NCI-H2196 treated with DMSO at 0.1 percent for 48 hours (cell line): Measurements from ENCODE around the gene HOXB5.

ENCODE experiments used
- DNase-seq: peaks from one replicate; lab custom pipeline; 2025; ENCODE audit not compliant: unreplicated experiment; lab: John Stamatoyannopoulos, UW

Gene HOXB5

DNA sequence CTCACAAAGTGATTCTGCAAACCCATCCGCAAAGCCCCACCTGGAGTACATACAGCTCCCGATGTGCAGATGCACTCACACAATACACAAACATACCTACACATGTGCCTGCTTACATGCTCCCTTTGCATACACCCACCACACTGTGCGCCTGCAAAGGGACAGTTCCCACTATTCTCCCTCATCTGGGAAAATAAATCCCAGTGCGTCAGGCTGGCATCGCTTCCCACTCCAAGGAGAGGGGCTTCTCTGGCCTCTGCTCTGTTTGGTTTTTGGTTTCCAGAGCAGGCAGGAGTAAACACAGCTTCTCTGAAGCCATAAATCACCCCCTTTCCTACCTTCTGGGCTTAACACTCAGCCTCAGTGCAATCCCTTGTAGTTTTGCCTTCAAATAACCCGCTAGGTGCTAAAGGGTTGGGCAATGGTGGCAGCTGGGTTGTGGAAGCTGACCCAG lies 30.2 kb downstream of the HOXB5 start:
- DNase-seq, result no peak

DNA sequence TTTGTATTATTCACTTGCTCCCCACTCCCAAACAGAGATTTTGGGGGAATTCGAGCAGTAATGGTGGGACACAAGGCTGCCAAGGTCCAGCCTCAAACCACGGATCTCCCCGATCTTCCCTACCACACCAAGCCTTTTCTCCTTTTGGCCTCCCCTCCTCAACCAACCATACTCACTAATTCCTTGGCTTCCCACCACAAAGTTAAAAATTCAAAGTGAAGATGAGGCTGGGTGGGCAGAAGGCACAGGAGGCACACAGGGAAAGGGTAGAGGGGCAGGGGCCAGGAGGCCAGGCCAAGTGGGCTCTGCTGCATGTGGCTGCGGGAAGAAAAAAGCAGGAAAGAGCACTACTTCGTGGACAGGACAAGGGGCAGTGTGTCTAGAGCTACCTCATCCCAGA lies 30.6 kb downstream of the HOXB5 start:
- no peak for DNase-seq

DNA sequence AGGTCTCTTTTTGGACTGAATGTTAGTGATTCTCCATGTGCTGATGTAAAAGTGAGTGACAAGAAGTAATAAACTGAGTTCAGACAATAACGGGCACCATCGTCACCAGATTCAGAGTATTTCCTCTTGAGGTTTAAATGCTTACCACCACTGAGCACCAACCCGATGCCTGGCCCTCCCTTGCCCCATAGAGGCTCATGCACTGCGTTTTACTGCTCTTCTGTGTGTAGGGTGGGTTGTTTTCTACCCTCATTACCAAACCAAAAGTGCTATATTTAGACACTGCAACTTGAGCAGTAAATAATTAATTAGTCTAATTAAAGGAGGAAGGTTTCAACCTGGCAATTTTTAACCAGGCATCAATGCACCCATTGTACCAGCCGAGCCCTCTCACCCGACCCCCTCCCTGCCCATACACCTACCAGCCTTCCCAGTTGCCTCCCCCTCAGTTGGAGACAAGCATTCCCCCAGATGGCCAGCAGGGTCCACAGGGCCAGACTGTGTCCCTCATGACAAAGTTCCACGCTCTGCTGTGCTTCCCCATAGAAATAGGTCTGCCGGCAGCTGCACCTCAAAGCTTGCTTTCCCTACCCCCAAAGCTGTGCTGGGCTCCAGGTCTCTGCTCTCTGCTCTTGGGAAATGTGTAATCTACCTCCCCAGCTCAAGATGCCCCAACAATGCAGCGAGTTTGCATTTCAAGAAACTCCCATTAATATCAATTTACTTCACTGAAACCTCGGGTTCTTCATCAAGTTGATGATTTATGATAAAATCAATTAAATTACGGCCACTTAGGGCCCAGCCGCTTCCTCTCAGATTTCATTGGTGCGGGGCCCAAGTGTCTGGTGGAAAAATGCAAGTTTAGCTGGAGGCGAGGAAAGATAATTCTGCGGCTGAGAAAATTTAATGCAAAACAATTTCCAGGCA lies 31.4 kb downstream of the HOXB5 start:
- no peak for DNase-seq

DNA sequence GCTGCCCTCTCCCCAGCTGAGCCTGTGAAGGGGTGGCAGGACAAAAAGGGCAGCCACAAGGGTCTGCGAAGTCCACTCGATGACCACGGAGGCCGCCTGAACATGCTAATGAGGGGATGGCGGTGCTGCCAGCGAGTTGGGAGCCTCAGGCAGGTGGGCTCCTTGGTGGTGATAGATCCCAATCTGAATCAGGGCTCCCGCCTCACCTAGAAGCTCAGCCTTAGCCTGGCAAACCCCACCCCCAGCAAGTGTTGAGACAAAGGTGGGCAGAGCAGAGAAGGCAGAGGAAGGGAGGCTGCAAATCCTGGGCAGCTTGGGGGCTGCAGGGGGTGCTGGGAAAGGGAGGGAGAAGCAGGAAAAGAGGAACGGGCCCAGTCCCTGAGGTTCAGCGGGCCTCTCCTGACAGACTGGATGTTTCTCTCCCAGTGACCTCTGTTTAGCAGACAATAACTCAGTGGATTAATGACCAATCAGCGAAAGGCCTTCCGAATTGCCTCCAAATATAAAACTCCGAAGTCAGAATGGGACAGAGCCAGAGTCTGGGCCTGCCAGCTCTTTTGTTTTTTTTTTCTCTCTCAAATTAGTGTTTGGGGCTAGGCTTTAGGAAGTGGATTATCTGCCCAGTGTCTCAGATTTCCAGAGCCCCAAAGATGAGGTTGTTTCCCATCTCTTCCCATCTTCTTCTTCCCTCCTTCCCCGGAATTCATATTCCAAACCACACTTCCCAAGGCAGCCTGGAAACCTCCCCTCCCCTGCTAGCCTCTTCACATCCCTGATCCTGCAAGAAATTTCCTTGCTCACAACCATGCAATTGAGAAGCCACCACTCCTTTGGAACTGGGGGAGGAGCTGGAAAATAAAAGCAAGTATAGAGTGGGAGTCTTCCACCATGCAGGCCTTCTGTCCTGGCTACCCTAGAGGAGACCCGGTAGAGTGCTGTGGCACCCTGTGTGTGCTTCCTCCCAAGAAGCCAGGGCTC lies 33.5 kb downstream of the HOXB5 start:
- DNase-seq, result no peak

DNA sequence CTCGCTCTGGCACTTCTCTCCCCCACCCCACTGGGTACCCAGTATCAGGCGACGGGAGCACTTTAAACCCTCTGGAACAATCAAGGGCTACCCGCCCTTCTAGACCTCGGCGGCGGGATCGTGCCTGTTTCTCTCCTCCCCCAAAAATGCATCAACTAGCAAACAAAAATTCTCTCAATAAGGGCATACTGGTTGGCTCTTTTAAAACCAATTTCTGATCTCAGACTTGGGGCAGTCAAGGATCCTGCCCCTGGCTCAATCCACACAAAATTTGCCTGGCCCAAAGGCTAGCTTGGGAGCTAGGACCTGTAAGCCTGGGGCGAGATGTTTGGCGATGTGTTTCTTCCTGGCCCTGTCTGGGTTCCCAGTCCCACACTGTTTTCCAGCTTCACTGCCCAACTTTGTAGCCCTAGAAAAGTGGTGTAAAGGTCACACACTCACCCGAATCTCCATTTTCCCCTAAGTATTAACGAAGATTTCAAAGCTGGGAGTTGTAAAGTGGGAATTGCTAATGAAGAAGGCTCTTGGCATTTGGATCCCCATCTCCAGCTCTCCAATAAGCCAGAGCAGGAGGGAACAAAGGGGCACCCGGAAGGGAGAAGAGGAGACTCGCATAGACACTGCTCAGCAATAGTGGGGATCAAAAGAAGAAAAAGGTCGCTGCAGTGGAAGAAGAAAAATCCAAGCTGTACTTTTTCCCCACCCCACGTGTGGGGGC lies 34.3 kb downstream of the HOXB5 start:
- no peak for DNase-seq

DNA sequence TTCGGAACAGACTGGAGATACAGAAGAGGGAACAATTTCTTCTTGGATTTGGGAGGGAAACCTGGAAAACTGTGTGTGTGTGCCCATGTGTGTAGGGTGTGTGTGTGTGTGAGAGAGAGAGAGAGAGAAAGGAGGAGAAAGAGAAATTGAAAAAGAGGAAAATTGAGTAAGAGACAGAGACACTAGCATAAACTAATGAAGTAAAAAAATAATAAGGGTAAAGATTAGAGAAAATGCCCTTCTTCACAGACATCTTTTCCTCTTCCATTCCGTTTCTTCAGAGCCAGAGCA lies 34.8 kb downstream of the HOXB5 start:
- DNase-seq, result no peak

DNA sequence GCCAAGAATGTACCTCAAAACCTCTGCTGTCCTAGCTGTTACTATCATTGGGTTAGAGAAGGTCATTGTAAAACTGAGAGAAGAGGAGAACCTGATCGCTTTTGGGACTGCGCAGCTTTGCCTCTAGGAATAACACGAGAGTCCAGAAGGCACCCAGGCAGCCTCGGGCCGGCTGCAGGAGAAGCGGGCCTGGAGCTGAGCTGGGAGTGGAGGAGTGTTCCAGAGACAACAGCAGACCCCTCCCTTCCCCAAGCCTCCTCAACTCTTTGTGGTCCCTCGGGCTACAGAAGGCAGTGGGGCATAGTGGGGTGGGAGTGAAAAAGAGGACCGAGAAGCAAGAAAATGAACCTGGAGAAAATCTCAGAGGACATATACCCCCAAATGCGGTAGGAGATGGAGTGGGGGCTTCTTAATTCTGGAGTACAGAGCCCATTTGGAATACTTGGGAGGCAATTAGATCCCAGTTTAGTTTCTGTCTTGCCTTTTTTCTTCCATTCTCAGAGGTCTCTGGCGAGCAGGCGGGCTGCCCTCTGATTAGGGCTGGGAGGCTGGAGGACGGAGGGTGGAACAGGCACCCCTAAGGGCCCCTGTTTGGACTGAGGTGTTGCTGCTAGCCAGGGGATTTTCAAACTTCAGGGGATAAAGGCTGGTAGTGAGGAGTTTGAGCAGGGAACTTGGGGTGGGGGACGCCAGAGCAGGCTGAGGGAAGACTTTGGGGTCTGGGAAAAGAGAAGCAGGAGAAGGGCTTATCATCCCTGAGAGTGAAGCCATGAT lies 35.3 kb downstream of the HOXB5 start:
- no peak for DNase-seq

DNA sequence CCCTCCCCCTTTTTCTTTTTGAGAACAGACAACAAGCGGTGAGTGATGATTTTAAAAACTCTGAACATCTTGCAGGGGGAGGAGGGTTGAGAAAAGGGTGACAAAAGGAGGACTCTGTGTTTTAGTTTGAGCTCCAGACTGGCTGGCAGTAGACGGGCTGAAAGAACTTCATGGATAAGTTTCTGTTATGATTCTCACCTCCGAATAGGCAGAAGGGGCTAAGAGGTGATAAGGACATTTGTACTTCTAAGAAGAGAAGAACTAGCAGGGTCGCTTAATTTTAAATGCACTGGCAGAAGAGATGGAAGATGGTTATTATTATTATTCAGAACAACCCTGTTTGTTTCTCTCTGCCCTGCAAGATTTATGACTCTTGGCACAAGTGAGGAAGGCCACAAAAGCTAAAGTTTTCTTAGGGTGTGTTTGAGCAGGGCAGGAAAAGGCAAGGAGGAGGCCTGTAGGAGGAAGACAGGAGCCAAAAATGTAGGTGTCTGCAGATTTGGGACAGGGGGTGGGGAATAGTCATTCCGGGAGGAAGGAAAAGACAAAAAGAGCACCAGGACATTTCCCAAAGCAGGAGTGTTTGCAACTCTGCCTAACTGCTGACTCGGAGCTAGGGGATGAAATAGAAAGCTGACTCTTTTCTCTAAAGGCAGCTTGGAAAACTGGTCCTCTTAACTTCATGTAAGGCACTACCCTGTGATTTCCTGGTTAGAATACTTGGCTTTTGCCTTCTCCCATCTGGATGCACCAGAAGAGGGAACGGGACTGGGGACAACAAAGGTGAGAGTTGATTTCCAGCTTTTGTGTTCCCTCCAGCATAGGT lies 36.8 kb downstream of the HOXB5 start:
- no peak for DNase-seq

DNA sequence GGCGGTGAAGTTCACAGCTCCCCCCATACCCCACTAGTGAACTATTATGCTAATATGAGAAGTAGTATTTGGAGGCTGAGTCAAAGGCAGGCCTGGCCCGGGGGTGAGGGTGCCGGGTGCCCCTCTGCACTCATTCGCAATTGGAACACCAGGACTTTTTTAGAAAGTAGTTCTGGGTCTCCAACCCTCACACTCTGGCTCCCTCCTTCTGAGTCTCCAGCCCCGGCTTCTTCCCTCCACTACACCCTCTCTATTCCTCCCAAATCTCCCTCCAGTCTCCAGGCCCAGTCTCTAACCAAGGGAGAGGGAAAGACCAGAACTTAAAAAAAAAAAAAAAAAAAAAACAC lies 37.4 kb downstream of the HOXB5 start:
- DNase-seq, result no peak

DNA sequence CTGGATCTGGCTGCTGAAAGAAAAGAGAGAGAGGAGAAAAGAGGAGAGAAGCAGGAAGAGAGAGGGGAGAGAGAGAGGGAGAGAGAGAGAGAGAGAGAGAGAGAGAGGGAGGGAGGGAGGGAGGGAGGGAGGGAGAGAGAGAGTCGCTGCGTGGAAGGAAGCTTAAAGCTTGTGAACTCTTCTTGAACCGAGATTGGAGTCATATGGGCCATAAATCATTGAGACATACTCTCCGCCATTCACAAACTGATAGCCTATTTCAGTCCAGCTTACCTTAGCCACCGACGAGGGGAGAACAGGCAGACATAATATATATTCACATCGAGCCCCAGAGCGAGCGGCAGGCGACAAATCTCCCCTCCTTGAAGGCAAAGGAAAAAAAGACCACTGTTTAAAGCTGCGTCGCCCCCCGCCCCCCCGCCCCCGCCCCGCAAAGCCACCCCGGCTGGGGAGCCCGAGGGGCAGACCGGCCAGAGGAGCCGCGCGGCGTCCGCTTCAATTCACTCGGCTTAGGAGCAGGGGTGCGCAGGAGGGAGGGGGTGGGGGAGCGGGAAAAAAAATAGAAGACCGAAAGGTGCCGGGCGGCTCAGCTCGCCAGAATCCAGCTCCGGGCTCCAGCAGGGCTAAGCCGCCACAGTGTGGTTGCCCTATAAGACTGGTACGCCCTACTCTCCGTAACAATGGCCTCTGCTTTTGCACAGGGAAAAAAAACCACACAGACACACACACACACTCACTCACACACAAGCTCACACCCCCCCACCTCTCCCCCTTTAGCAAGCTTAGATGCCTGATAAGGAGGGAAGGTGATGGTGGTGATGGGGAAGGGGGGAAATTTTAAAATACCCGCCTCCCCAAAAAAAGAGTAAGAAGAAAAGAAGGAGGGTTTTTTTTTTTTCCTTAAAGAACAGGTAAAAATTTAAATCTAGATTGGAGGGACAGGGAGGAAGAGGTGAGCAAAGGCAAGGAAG lies 38.0 kb downstream of the HOXB5 start:
- no peak for DNase-seq

DNA sequence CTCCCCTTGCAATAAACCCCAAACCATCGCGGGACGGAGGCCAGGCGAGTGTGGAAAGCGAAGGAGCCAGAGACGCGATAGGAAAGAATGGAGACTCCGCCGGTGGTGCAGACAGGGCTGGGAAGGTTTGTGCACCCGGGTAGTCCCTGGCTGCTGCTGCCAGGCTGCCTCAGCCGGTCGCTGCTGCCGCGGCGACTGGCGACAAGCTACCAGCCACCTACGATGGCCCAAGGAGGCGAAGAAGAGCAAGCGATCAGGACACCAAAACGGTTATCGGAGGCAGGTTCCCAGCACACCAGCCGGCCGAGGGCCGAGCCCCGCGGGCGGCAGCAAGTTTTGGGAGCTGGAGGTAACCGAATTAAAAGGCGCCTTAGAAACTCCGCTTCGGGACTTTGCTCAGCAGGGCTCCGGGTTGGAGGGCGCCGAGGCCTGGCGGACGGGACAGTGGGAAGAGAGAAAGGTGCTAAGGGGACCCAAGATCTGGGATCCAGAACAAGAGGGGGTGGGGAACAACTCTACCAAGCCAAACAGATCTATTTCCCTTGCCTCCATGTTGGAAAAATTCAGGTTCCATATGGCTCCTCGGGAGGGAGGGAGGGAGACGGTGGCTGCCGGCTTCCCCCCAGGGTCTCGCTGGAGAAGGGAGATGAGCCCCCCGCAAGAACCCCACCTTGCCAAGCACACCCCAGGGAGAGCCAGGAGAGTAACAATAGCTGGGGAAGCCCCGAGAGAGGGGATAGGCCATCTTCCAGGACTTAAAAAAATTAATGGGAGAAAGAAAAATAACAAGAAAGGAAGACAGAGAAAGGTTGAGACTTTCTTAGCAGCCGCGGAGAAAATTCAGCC lies 38.9 kb downstream of the HOXB5 start:
- DNase-seq, result no peak

DNA sequence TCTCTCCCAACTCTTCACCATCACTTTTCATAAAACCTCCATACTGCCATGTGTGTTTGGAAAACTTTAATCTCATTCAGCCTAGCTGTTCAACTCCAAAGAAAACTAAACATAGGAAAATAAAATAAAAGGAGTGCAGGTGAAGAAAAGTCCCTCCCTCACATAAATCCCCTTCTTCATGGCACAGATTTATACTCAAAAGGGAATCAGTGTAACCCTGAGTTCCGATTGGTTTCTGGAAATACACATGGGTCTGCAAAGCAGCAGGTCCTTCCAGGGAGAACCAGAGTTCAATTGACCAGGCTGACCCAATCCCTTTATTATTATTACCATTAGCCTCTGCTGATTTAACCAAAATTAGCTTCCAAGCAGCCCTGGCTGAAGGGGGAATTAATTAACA lies 39.8 kb downstream of the HOXB5 start:
- no peak for DNase-seq

DNA sequence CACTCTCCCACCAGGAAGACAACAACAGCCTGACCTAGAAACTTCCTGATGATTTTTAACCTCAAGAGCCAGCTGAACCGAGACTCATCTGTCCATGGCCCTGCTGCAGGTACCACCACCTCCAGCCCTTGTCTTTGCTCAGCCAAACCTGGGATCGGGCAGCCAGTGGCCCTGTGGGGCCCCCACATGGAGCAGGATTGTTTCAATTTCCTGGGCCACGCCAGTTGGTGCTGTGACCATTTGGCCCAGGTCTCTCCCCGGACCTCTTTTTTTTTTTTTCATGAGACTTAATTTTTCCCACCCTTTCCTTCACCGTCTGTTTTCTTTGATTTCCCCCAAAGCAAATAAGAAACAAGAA lies 40.4 kb downstream of the HOXB5 start:
- no peak for DNase-seq

DNA sequence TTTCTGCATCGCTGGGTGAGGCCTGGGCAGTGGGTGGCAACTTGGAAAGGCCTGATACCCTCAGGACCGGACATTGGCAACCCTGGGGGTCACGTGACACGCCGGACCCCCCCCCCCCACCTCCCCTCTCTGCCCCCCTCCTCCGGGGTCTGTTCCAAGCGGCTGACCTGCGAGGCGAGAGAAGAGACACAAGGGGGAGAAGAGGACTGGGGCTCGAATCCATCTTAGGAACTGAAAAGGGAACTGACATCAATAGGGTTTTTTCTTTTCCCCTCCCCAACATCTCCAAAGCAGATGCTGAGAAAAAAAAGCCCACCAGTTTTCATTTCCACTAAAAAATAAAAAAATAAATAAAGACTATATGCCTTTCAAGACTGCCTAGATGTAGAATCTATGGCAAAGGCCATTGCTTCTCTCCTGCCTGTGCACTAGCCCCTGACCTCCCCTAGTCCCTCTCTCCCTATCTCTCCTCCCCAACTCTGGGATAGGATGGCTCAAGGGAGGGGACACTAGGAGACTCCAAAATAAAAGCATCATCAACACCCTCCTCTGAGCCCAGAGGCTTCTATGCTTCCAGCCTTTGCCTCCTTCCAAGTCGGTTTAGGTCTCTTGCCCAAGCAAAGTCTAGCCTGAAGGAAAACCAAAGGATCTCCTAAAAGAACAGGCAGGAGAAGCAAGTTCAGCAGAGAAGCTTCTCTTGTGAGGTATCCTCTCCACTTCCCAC lies 41.0 kb downstream of the HOXB5 start:
- no peak for DNase-seq

DNA sequence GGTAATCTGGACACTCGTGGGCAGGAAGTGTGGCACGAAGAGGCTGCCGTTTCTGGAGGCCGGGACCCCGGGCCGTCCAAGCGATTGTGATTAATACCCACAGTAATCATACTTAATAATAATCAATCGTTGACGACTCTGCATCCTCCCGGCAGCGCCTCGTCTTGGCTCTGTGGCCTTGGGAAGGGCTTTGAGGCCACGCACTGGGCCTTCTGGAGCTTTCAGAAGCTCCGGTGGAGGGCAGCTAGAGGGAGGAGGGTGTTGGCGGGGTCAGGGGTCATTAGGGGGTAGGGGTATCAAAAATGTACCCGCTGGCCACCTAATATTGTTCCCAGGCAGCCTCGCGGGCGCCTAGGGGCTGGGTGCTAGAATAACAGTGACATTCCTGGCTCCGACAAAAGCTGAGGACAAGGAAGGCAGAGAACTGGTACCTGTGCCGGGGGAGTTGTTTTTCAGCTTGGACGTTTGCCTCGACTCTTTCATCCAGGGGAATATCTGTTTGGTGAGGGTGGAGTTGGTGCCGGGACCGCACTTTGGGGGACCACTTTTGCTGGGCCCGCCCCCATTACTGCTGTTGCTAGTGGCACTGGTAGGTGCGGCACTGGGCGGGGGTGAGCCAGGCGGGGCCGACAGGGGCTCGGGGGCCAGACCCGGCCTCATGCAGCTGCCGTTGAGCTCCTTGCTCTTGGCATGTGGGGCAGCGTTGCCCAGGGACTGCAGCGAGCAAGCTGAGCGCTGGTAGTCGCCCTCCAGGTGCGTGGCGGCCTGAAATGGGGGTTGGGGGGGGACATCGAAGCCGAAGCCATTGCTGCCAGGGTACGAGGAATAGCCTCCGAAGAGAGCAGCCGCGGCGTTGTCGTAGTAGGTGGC lies 41.7 kb downstream of the HOXB5 start:
- DNase-seq, result no peak

DNA sequence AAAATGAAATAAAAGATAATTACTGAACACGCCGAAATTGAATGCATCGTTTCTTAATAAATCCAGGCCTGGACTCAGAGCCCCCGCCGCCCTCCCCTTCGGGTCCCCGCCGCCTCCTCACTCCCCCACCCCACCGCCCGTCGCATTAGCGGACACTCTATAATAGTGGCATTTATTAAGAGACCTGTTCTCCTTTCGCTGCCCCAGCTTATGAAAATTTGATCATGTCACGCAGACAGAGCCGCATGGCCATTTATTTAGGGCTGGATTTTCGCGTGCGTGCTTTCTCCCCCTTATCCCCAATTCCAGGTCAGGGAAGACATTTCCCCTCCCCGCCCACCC lies 42.4 kb downstream of the HOXB5 start:
- no peak for DNase-seq
